Fibroblast of skin of left biceps (primary cell): ENCODE results near the gene ASB16.

ENCODE experiments used
- DNase-seq, 2 experiments: peaks; one replicate each; pipeline ENCODE4 v3.0.0-alpha.2; 2013; ENCODE audit warnings: low read depth in 2 of 2

ASB16 gene

DNA sequence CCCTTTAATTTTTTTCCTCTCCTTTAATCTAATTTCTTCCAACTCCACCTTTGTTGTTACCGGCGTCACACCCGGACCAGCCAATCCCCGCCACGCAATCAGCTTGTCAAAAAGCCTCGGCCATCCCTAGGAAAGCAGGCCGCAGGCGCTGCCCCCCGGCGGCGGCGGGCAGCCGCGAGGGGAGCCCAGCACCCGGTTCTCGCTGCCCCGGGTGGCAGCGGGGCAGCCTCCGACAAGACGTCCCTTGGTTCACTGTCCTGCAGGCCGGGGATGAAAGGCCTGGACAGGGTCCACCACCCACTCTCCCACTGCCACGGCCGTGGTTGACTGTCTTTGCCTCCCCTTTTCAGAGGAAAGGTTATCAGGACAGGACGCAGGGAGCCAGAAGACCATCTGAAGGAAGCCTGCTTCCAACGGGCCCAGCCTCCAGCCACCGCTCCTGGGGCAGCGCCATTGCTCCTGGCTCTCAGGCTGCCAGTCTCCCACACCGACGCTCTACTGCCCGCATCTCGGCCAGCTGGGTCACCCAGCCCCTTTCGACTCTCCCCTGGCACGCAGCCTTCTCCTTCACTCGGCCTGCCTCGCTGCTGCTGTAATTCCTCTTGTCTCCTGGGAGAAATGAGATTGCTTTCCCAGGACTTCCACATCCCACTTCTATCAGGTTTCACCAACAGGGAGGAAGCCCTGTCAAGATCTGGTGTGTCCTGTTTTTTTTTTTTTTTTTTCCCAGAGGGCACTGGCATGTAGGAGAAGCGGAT, 51.8 kb downstream of the ASB16 start:
- no peak for DNase-seq

DNA sequence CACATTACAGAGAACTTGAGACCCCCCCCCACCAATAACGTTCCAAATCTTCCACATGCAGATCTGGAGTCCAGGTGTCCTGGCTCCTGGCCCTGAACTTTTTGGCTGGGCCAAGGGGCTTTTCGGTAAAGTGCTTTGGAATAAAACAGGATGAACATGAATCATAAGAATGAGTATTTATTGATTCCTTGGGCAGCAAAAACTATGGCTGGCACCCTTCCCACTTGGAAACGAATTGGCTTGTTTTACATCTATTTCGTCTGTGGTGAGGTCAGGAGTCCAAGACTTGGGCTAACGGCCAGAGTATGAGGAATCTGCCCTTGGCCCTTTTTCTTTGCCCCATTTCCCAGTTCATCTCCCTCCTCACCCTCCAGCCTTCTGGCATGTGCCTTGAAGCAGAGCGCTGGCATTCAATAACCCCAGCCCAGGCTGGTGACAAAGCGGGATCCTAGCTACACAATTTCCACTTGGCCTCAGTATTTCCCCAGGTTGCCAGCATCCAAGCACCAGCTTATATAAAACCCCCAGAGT, 53.1 kb downstream of the ASB16 start:
- DNase-seq = no peak
